SK-N-MC (cell line): ENCODE results near the gene FNDC3B.

Experiments used
- EZH2 ChIP-seq: fragments of 200-600 bp; sonication (generic); IDR thresholded peaks from one replicate; pipeline ENCODE4 v1.6.1; 2017; ENCODE audit warnings: antibody characterized with exemption
- FOXP2 ChIP-seq: optimal IDR thresholded peaks from 2 replicates; pipeline ENCODE3; 2011; ENCODE audit warnings: mild to moderate bottlenecking, moderate library complexity; ENCODE audit not compliant: insufficient read depth; ENCODE audit errors: extremely low read length, control extremely low read depth
- POLR2AphosphoS5 ChIP-seq: IDR thresholded peaks from 2 replicates; pipeline ENCODE4 v1.6.1; 2012; ENCODE audit warnings: mild to moderate bottlenecking, low read depth, low read length, borderline replicate concordance

DNA sequence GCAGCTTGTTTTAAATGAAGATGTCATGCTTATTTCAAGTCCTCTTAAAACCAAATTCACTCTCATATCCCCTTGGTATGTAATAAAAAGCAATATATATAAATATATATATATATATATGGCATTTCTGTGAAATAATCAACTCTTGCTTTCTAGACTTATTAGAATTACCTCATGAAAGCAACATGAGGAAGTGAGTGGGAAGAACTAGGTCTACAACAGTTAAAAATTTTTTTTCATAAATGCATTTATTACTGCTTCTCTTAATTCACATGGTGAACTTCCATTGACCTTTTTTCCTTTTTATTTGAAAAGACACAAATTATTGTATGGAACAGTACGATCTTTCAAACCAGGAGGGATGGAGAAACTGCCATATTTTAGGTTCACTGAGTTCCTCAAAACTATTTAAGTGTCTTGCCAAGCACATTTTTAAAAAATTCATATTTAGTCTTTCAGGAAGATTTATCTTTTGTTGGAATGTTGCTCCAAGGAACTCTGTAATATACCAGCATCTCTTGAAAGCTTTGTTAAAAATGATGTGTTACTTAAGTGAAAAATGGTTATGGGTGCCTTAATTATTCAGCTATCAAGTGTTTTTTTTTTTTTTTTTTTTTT lies 223.7 kb downstream of the FNDC3B start:
- TF ChIP-seq POLR2AphosphoS5: no peak
- TF ChIP-seq EZH2: no peak
- TF ChIP-seq FOXP2: no peak
